Caco-2 (cell line): Measurements from ENCODE around the gene ERBB4. TPM values are rescaled to one million over a fixed set of nuclear protein-coding genes. Genes with fewer than 3 reads are reported as not detected.
"Not testable (repeated sequence)": the region's sequence is repeated elsewhere in the genome, so short reads cannot be mapped to it uniquely, and the experiment has no call there.

Experiments
- BruUV-seq: library from RNA; stranded (reverse); fragments of 400-500 nt; replicated peaks from 2 replicates; lab custom pipeline; 2021; lab: Mats Ljungman, UMichigan
- CTCF ChIA-PET: fragments of 300-600 bp; sonication (Branson Sonifier 250); formaldehyde crosslinking; loops from one replicate; lab custom pipeline; 2022; ENCODE audit warnings: antibody characterized with exemption; lab: Charles Lee
- POLR2A ChIA-PET: fragments of 300-600 bp; sonication (Branson Sonifier 250); formaldehyde crosslinking; loops from one replicate; lab custom pipeline; 2022; ENCODE audit warnings: antibody characterized with exemption; lab: Charles Lee
- DNase-seq, 2 experiments: peaks; one replicate each; pipeline versions ENCODE4 v3.0.0 to v3.0.0-alpha.2; 2020 to 2022
- H3K27me3 ChIP-seq: replicated peaks from 2 replicates; pipeline ENCODE4 v1.6.0; 2011; ENCODE audit warnings: low read length; ENCODE audit not compliant: control insufficient read depth, insufficient read depth
- H3K36me3 ChIP-seq: 2 replicates; pipeline ENCODE4 v1.5.1; 2011; ENCODE audit warnings: low read length; ENCODE audit not compliant: control insufficient read depth, insufficient read depth
- H3K4me1 ChIP-seq: fragments of 250-450 bp; sonication (Bioruptor Pico); 2 replicates; pipeline ENCODE4 v1.5.1; 2020; ENCODE audit warnings: mild to moderate bottlenecking
- H3K4me3 ChIP-seq: 2 replicates; pipeline ENCODE4 v1.5.1; 2011; ENCODE audit warnings: low read depth, mild to moderate bottlenecking, control low read depth, low read length
- H3K9me3 ChIP-seq: fragments of 250-450 bp; sonication (Bioruptor Pico); 2 replicates; pipeline ENCODE4 v1.5.1; 2020; ENCODE audit warnings: mild to moderate bottlenecking, moderate library complexity
- H3K27ac Mint-ChIP-seq: one replicate; pipeline ENCODE4 v1.8.0; 2022; ENCODE audit warnings: mixed read lengths; ENCODE audit not compliant: unreplicated experiment
- H3K27me3 Mint-ChIP-seq: one replicate; pipeline ENCODE4 v1.8.0; 2022; ENCODE audit warnings: mixed read lengths; ENCODE audit not compliant: insufficient read depth, unreplicated experiment
- H3K36me3 Mint-ChIP-seq: one replicate; pipeline ENCODE4 v1.8.0; 2022; ENCODE audit warnings: mild to moderate bottlenecking, mixed read lengths; ENCODE audit not compliant: insufficient read depth, unreplicated experiment
- H3K4me1 Mint-ChIP-seq: one replicate; pipeline ENCODE4 v1.8.0; 2022; ENCODE audit warnings: low read depth, mixed read lengths; ENCODE audit not compliant: unreplicated experiment
- H3K4me3 Mint-ChIP-seq: one replicate; pipeline ENCODE4 v1.8.0; 2022; ENCODE audit warnings: mild to moderate bottlenecking, moderate library complexity, mixed read lengths; ENCODE audit not compliant: unreplicated experiment
- H3K9me3 Mint-ChIP-seq: one replicate; pipeline ENCODE4 v1.8.0; 2022; ENCODE audit warnings: mixed read lengths; ENCODE audit not compliant: unreplicated experiment
- intact Hi-C: fragments of 100-400 bp; cut with micrococcal nuclease; formaldehyde crosslinking; loops from one replicate; pipeline ENCODE4 v1.10.0; 2022; ENCODE audit not compliant: unreplicated experiment
- total RNA-seq: library from RNA; stranded (reverse); gene quantifications from 2 replicates; pipeline ENCODE4 v1.2.3, GENCODE V29; 2022
- TF ChIP-seq, protein P1 (sequence below), 2 experiments: fragments of 200-600 bp in 1 of 2; IDR thresholded peaks; 1 replicate in 1 of 2; 2 replicates in 1 of 2; pipeline versions ENCODE4 v1.5.1 to v1.8.0; 2011 to 2022; ENCODE audit warnings: antibody characterized with exemption in 1 of 2, control low read depth in 1 of 2, inconsistent platforms in 1 of 2, low read depth in 1 of 2, low read length in 1 of 2, mild to moderate bottlenecking in 1 of 2, moderate library complexity in 1 of 2; ENCODE audit not compliant: insufficient read depth in 1 of 2, severe bottlenecking in 1 of 2, unreplicated experiment in 1 of 2

Gene ERBB4
- total RNA-seq, 1 experiment from 2014 or later = not detected

DNA sequence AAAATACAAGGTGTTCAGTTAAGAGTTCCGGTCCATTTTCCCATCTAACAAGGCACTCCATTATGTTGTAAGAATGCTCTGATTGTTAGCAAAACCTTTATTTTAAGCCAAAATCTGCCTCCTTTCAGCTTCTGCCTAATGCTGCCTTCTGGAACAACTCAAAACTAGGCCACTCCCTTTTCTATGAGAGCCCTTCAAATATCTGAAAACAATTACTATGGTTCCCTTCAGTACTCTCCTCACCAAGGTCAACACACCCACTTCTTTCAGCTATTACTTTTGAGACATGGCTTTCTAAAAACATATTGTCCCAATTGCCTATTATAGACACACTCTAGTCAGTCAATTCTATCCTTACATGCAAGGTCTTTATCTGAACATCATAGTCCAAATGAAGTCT is 429.4 kb downstream of the ERBB4 start:
- H3K4me1 Mint-ChIP-seq = no peaks in the 10 kb centered on the region
- TF ChIP-seq, protein P1, sequence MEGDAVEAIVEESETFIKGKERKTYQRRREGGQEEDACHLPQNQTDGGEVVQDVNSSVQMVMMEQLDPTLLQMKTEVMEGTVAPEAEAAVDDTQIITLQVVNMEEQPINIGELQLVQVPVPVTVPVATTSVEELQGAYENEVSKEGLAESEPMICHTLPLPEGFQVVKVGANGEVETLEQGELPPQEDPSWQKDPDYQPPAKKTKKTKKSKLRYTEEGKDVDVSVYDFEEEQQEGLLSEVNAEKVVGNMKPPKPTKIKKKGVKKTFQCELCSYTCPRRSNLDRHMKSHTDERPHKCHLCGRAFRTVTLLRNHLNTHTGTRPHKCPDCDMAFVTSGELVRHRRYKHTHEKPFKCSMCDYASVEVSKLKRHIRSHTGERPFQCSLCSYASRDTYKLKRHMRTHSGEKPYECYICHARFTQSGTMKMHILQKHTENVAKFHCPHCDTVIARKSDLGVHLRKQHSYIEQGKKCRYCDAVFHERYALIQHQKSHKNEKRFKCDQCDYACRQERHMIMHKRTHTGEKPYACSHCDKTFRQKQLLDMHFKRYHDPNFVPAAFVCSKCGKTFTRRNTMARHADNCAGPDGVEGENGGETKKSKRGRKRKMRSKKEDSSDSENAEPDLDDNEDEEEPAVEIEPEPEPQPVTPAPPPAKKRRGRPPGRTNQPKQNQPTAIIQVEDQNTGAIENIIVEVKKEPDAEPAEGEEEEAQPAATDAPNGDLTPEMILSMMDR (IDR thresholded peaks at IDR 0.05; ENCODE audit: insufficient read depth in 1 of 2, low read depth in 1 of 2, low read length in 1 of 2, severe bottlenecking in 1 of 2, unreplicated experiment in 1 of 2) = no peak
- ChIA-PET POLR2A (no interaction called here), CTCF (no interaction called here)
- no peaks in the 10 kb centered on the region for H3K27me3 Mint-ChIP-seq
- BruUV-seq = no TSS peak
- H3K36me3 ChIP-seq = no peaks in the 10 kb centered on the region
- no peak for DNase-seq
- peaks cover 7% of the 10 kb centered on the region for H3K9me3 Mint-ChIP-seq
- intact Hi-C loops = no loop called here
- peaks cover 5% of the 10 kb centered on the region for H3K36me3 Mint-ChIP-seq
- no peak overlapping the region for H3K4me3 ChIP-seq
- peaks cover 9% of the 10 kb centered on the region for H3K9me3 ChIP-seq
- no peaks in the 10 kb centered on the region for H3K4me1 ChIP-seq
- H3K4me3 Mint-ChIP-seq = no peak overlapping the region
- H3K27ac Mint-ChIP-seq = no peak overlapping the region
- H3K27me3 ChIP-seq = no peaks in the 10 kb centered on the region

DNA sequence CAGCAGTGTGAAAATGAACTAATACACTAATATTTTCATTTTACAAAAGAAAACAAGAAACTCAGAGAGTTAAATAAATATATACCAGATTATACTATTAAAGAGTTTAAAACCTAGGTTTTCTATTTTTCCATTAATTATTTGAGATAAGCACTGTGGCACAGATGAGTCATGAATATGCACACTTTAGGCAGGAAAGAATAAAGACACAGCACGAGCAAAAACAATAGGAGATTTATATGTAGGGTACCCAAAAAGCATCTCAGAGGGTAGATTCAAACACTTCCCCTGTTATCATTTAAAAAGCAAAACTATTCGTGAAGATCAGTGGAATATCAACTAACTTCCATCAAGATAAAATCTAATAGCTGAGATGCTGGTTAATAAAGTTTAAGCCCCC is 430.6 kb downstream of the ERBB4 start:
- Mint-ChIP-seq H3K27ac (no peak overlapping the region), H3K4me1 (no peaks in the 10 kb centered on the region), H3K27me3 (no peaks in the 10 kb centered on the region), H3K9me3 (peaks cover 7% of the 10 kb centered on the region), H3K36me3 (peaks cover 5% of the 10 kb centered on the region), H3K4me3 (no peak overlapping the region)
- Histone ChIP-seq H3K9me3 (peaks cover 9% of the 10 kb centered on the region), H3K36me3 (no peaks in the 10 kb centered on the region), H3K4me3 (no peak overlapping the region), H3K27me3 (no peaks in the 10 kb centered on the region), H3K4me1 (no peaks in the 10 kb centered on the region)
- TF ChIP-seq, protein P1 (IDR thresholded peaks at IDR 0.05; ENCODE audit: insufficient read depth in 1 of 2, low read depth in 1 of 2, low read length in 1 of 2, severe bottlenecking in 1 of 2, unreplicated experiment in 1 of 2) = no peak
- ChIA-PET CTCF (no interaction called here), POLR2A (no interaction called here)
- no TSS peak for BruUV-seq
- intact Hi-C loops = no loop called here
- no peak for DNase-seq

DNA sequence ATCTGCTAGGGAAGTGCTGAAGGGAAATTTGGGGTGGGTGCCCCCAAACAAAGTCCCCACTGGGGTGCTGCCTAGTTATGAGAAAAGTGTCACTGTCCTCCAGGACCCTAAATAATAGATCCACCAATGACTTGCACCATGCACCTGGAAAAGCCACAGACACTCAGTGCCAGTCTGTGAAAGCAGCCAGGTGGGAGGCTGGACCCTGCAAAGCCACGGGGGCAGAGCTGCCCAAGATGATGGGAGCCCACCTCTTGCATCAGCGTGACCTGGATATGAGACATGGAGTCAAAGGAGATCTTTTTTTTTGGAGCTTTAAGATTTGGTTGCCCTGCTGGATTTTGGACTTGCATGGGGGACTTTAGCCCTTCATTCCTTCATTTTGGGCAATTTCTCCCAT is 431.6 kb downstream of the ERBB4 start:
- H3K4me3 Mint-ChIP-seq = no peak overlapping the region
- TF ChIP-seq, protein P1 (IDR thresholded peaks at IDR 0.05; ENCODE audit: insufficient read depth in 1 of 2, low read depth in 1 of 2, low read length in 1 of 2, severe bottlenecking in 1 of 2, unreplicated experiment in 1 of 2) = no peak
- no peaks in the 10 kb centered on the region for H3K36me3 ChIP-seq
- no peaks in the 10 kb centered on the region for H3K4me1 Mint-ChIP-seq
- no peaks in the 10 kb centered on the region for H3K27me3 Mint-ChIP-seq
- no peak overlapping the region for H3K4me3 ChIP-seq
- intact Hi-C loops = no loop called here
- no peak overlapping the region for H3K27ac Mint-ChIP-seq
- no peaks in the 10 kb centered on the region for H3K27me3 ChIP-seq
- DNase-seq = no peak
- no TSS peak for BruUV-seq
- ChIA-PET CTCF (no interaction called here), POLR2A (no interaction called here)
- peaks cover 7% of the 10 kb centered on the region for H3K9me3 Mint-ChIP-seq
- H3K36me3 Mint-ChIP-seq = peaks cover 5% of the 10 kb centered on the region
- no peaks in the 10 kb centered on the region for H3K4me1 ChIP-seq
- peaks cover 9% of the 10 kb centered on the region for H3K9me3 ChIP-seq

DNA sequence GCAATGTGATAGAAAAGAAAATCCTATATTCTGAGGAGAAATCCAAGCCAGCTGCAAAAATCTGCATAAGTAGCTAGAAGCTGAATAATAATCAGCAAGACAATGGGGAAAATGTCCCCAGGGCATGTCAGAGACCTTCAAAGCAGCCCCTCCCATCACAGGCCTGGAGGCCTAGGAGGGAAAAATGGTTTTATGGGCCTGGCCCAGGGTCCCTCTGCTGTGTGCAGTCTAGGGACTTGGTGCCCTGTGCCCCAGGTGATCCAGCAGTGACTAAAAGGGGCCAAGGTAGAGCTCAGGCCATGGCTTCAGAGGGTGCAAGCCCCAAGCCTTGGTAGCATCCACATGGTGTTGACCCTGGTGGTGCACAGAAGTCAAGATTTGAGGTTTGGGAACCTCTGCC is 432.1 kb downstream of the ERBB4 start:
- H3K27me3 Mint-ChIP-seq, intact Hi-C loops, POLR2A ChIA-PET, H3K27me3 ChIP-seq, DNase-seq, H3K27ac Mint-ChIP-seq, H3K4me3 Mint-ChIP-seq, BruUV-seq, H3K4me1 ChIP-seq, H3K4me1 Mint-ChIP-seq, H3K36me3 Mint-ChIP-seq, H3K9me3 Mint-ChIP-seq, H3K9me3 ChIP-seq, CTCF ChIA-PET, H3K4me3 ChIP-seq, H3K36me3 ChIP-seq: not testable (repeated sequence)
